Activated CD4-positive, alpha-beta T cell treated with anti-CD3 and anti-CD28 coated beads, Interleukin-2, amount 50 U/mL, for 24 hours (primary cell): ENCODE results near the gene FRG2.
"Not testable (repeated sequence)": the region's sequence is repeated elsewhere in the genome, so short reads cannot be mapped to it uniquely, and the experiment has no call there.

Experiments used
- DNase-seq, 2 donors: peaks; one replicate each; pipeline ENCODE4 v3.0.0-alpha.2; 2020; ENCODE audit warnings: low read depth in 1 of 2, low spot score in 1 of 2

Gene FRG2

DNA sequence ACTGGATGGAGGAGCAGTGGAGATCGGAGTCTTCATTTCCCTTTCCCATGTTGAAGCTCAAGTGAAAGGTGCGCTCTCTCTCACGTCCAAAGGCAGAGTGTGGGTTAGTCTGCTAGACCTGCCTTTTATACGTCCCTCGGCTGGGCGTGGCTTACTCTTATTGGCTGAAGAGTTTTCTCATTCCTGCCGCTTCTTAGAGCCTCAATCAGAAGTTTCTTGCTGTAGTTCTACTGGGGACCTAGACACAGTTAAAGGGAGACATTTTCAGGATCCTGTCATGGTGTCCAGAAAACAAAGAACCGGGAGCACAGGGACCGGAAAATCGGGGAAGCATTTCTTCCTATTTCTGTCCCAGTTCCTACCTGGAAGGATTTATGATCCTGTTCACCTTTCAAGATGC is at the start of gene FRG2:
Gene FRG2, minus strand, starts transcription at position 101 of the 400 bp plus-strand sequence. Its CDS starts 52 bp downstream, at position 49.
- not testable (repeated sequence) for DNase-seq

DNA sequence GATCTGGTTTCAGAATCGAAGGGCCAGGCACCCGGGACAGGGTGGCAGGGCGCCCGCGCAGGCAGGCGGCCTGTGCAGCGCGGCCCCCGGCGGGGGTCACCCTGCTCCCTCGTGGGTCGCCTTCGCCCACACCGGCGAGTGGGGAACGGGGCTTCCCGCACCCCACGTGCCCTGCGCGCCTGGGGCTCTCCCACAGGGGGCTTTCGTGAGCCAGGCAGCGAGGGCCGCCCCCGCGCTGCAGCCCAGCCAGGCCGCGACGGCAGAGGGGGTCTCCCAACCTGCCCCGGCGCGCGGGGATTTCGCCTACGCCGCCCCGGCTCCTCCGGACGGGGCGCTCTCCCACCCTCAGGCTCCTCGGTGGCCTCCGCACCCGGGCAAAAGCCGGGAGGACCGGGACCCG is 41.3 kb upstream of the FRG2 start:
- DNase-seq, result not testable (repeated sequence)

DNA sequence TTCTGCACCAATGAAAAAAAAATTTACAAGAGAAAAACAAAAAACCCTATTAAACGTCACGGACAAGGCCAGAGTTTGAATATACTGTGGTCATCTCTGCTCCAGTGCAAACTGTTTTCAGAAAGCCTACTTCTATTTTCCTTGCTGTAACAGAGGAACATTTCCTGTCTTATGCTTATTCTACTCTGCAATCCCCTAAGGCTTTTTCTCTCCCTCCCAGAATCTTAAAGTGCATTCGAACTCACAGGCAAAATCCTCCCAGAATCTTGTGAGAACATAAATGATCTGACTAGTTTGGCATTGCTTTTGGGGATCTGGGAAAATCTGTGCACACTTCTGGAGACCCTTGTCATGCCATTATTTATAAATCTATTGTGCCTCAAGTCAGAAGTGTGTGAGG is 37.7 kb upstream of the FRG2 start:
- not testable (repeated sequence) for DNase-seq

DNA sequence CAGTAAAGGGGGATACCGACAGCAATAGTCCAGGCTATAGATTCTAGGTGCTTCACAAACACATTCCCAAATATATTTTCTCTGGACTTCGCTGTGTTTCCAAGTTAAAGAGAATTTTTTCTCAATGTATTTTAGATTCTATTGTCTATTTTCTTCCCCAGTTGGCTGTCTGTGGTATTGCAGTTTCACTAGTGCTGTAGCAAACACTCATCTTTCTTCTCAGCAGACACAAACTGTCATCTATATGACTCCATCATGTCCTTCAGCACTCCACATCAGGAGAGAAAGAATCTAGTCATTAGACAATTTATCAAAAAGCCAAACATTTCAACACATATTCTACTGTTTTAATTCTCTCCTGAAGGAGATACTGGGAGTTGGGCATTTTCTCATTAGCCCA is 37.3 kb upstream of the FRG2 start, which contains the start of gene DBET:
Gene DBET, plus strand, starts transcription at position 161 of the 400 bp plus-strand sequence.
- DNase-seq, result not testable (repeated sequence)

DNA sequence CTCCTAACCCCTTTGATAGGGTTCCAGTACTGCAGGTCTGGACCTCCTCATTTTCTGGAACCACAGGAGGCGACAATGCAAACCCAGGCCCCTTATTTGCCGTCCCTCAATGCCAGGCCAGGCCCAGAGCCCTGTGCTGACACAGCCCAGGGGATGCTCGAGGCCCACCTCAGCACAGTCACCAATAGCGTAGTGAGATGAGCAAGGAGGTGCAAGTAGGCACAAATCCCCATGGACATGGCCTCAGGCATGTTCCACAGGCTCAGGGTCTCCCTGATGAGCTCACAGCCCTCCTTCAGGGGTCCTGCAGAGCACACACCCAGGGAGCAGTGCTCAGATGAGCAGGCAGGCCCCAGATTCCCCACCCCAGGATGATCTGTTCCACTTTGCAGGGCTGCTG is 31.9 kb upstream of the FRG2 start:
- not testable (repeated sequence) for DNase-seq

DNA sequence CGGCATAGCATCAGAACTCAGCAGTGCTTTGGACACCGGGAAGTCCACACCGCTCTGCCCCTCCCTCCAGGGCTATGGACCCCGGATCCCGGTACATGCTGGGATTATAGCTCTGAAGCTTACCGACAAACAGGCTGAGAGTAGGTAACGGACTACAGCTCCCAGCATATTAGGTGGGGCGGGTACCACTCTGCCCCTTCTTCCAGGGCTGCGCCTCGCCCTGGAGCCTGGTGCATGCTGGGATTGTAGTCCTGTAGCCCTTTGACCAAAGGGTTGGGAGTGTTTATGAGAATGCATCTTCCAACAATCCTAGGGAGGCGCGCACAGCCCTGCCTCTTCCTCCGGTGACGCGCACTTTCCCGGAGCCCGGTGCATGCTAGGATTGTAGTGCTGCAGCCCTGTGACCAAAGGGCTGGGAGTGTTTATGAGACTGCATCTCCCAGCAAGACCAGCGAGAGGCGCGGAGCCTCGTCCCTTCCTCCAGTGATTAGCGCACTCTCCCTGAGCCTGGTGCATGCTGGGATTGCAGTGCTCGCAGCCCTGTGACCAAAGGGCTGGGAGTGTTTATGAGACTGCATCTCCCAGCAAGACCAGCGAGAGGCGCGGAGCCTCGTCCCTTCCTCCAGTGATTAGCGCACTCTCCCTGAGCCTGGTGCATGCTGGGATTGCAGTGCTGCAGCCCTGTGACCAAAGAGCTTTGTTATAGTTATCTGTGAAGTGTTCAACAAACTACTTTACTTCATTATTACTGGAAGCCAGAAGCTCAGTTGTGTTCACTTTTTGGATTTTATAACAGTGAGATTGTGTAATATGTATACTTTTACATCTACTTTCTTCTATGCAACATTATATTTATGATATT is 22.6 kb upstream of the FRG2 start:
- DNase-seq, result not testable (repeated sequence)

- not testable (repeated sequence) for DNase-seq
Observed at GRCh38 chr4:190047627-190048026, 20.6 kb upstream of the FRG2 start.

DNA sequence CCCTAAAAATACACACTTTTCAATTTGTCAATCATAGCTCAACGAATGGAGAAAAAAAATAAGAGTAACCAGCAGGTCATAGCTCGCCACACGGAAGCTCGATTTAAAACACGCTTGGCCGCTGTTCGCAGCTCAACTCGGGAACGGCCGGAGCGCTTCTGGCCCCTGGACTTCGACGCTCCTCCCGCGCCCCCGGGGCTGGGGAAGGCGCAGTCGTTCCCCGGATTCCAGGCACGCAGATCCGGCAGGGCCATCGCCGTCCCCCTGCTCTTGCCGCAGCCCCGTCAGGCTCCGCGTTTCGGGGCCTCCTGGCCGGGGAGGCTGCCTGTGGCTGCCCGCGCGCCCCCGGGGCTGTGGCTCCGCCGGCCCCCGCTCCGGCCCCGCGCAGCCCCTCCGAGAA is 13.8 kb upstream of the FRG2 start:
- DNase-seq, result not testable (repeated sequence)

- DNase-seq, result not testable (repeated sequence)
Observed at GRCh38 chr4:190037704-190038388, 10.8 kb upstream of the FRG2 start.

GRCh38 chr4:190031264-190031663 is 4.2 kb upstream of the FRG2 start:
- DNase-seq, result not testable (repeated sequence)

GRCh38 chr4:190022614-190023281 is 4.3 kb downstream of the FRG2 start:
- DNase-seq, result not testable (repeated sequence)

DNA sequence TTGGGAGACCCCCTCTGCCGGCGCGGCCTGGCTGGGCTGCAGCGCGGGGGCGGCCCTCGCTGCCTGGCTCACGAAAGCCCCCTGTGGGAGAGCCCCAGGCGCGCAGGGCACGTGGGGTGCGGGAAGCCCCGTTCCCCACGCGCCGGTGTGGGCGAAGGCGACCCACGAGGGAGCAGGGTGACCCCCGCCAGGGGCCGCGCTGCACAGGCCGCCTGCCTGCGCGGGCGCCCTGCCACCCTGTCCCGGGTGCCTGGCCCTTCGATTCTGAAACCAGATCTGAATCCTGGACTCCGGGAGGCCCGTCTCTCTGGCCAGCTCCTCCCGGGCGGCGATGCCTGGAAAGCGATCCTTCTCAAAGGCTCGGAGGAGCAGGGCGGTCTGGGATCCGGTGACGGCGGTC is 5.1 kb downstream of the FRG2 start:
- not testable (repeated sequence) for DNase-seq

- DNase-seq, result no peak
Observed at GRCh38 chr4:190020790-190021717, 6.0 kb downstream of the FRG2 start.

DNA sequence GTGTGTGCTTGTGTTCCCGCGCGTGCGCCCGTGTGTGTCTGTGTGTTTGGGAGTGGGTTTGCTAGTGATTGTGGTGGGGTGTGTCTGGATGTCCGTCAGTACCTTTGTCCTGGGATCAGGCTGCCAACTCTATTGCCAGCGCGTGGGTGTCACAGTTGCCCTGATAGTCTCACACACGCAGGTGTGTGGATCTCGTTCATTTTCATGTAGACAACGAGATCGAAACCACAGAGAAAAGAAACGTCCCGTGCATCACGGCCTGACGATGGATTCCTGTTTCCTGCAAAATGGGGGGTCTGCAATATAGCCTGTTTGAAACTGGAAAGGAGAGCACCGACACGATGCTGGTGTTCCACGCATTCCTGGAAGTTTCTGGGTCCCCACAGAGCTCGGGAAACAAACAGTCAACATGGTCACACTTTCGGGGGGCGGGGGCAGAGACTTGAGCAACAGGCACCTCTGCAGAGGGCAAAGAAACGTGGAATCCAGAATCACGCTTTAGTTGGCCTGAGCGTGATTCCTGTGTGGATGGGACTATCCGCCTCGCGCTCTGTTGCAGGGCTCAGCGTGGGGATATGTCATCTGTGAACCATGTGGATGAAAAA is 7.1 kb downstream of the FRG2 start:
- not testable (repeated sequence) for DNase-seq

GRCh38 chr4:190019023-190019858 is 7.8 kb downstream of the FRG2 start:
- no peak for DNase-seq

- DNase-seq, result no peak
Observed at GRCh38 chr4:190018201-190018920, 8.7 kb downstream of the FRG2 start.

GRCh38 chr4:190017357-190018200 is 9.5 kb downstream of the FRG2 start:
- DNase-seq, result no peak
